Stomach (tissue), 9 donors: ENCODE results near the gene MPST. TPM values are rescaled to one million over a fixed set of nuclear protein-coding genes. Genes with fewer than 3 reads are reported as not detected.

Experiments used
- DNase-seq, 2 donors: peaks; one replicate each; pipeline versions ENCODE4 v3.0.0 to v3.0.0-alpha.2; 2013 to 2019
- H3K27ac ChIP-seq, 5 donors: fragments of 200-600 bp in 4 of 5; sonication (generic) in 4 of 5; one replicate each; pipeline ENCODE4 v1.5.1; 2013 to 2019; ENCODE audit warnings: mild to moderate bottlenecking in 1 of 5, moderate library complexity in 1 of 5
- H3K27me3 ChIP-seq, 3 donors: fragments of 200-600 bp; sonication (generic); one replicate each; pipeline ENCODE4 v1.5.1; 2017 to 2019; ENCODE audit warnings: mixed run types in 1 of 3
- H3K36me3 ChIP-seq, 4 donors: fragments of 200-600 bp; sonication (generic); 1 replicate in 3 of 4; 2 replicates in 1 of 4; pipeline ENCODE4 v1.5.1; 2016 to 2019
- H3K4me1 ChIP-seq, 4 donors: fragments of 200-600 bp; sonication (generic); one replicate each; pipeline ENCODE4 v1.5.1; 2016 to 2019
- H3K4me3 ChIP-seq, 4 donors: fragments of 200-600 bp; sonication (generic) in 3 of 4; one replicate each; pipeline ENCODE4 v1.5.1; 2016 to 2019; ENCODE audit warnings: mild to moderate bottlenecking in 1 of 4
- H3K9me3 ChIP-seq, 4 donors: fragments of 200-600 bp; sonication (generic); one replicate each; pipeline ENCODE4 v1.5.1; 2016 to 2019
- CTCF ChIP-seq, 7 experiments: fragments of 450-650 bp in 4 of 7; fragments of 200-600 bp in 3 of 7; sonication (generic) in 3 of 7; IDR thresholded peaks; one replicate each; pipeline ENCODE4 v1.5.1; 2016 to 2019; ENCODE audit warnings: antibody characterized with exemption in 7 of 7, control low read depth in 2 of 7, mild to moderate bottlenecking in 1 of 7
- EP300 ChIP-seq: sonication (generic); formaldehyde crosslinking; IDR thresholded peaks from one replicate; pipeline ENCODE4 v1.6.1; 2017; ENCODE audit warnings: antibody characterized with exemption
- POLR2A ChIP-seq, 4 donors: fragments of 450-650 bp; IDR thresholded peaks; one replicate each; pipeline ENCODE4 v1.6.1; 2016; ENCODE audit warnings: antibody characterized with exemption in 4 of 4, control low read depth in 2 of 4, mild to moderate bottlenecking in 1 of 4, moderate library complexity in 1 of 4
- POLR2AphosphoS5 ChIP-seq, 3 donors: sonication (generic); formaldehyde crosslinking; IDR thresholded peaks; one replicate each; pipeline ENCODE4 v1.6.1; 2016; ENCODE audit warnings: antibody characterized with exemption in 3 of 3
- WGBS, 5 donors: extraction: QIAGEN DNeasy Blood & Tissue Kit in 3 of 5; methylation state at CpG; one replicate each; pipeline versions ENCODE4 v1.1.5 to v1.1.7; 2013 to 2018; 5-methylcytosine and 5-hydroxymethylcytosine counted together
- intact Hi-C: fragments of 100-400 bp; cut with DNase I; formaldehyde crosslinking; loops from one replicate; pipeline ENCODE4 v1.15.1; 2023; ENCODE audit warnings: low total_unique reads
- polyA plus RNA-seq, 3 donors: library from polyadenylated mRNA; stranded (reverse); fragments of 200-250 nt; gene quantifications; one replicate each; pipeline ENCODE4 v1.2.3, GENCODE V29; 2013
- total RNA-seq, 5 donors: library from RNA; depleted of rRNA; stranded (reverse); fragments of >200 nt; gene quantifications; one replicate each; pipeline versions ENCODE4 v1.1.0 to v1.2.3, GENCODE V29; 2014 to 2016
- donor health status: healthy with polysubstance abuse.
- donor health status: Bipolar disorder and iron deficiency.
- donor health status: healthy.

Gene MPST
- total and polyA plus RNA-seq, 8 donors: 48.3 to 1,943 (median 154) TPM

GRCh38 chr22:37012262-37012904, 7.2 kb upstream of the MPST start:
- H3K27ac ChIP-seq: peak overlapping the region in 4 of 5 donors; percentile 39 to 97 (median 71)

GRCh38 chr22:37012956-37013355, 6.6 kb upstream of the MPST start:
- Histone ChIP-seq H3K4me1 (peaks cover 38 to 82% (median 63%) of the 10 kb centered on the region in 4 donors), H3K27me3 (no peaks in the 10 kb centered on the region), H3K27ac (peak overlapping the region in 4 of 5 donors; percentile 39 to 97 (median 71)), H3K4me3 (no peak overlapping the region), H3K36me3 (peaks cover 0 to 10% (median 4%) of the 10 kb centered on the region in 4 donors), H3K9me3 (no peaks in the 10 kb centered on the region)
- DNase-seq: no peak
- intact Hi-C loops: no loop called here
- WGBS, 5 donors: 66 to 78% (median 75%) methylated on average over 10 of the region's 10 CpGs
- TF ChIP-seq POLR2AphosphoS5 (IDR thresholded peaks at IDR 0.05): no peak
- no peak for TF ChIP-seq CTCF (IDR thresholded peaks at IDR 0.05)
- no peak for TF ChIP-seq POLR2A (IDR thresholded peaks at IDR 0.05)
- no peak for TF ChIP-seq EP300

More at GRCh38 chr22:37012262-37012904, 7.2 kb upstream of the MPST start:
- intact Hi-C loops: no loop called here
- peak; percentile 49 to 77 for DNase-seq
- Histone ChIP-seq H3K9me3 (no peaks in the 10 kb centered on the region), H3K36me3 (peaks cover 0 to 10% (median 0%) of the 10 kb centered on the region in 4 donors), H3K4me1 (peaks cover 32 to 78% (median 57%) of the 10 kb centered on the region in 4 donors), H3K27me3 (no peaks in the 10 kb centered on the region), H3K4me3 (no peak overlapping the region)
- 64 to 69% (median 68%) methylated on average over 8 to 9 of the region's 9 CpGs for WGBS, 5 donors
- TF ChIP-seq POLR2AphosphoS5 (IDR thresholded peaks at IDR 0.05) (peak in 2 of 3 donors; percentile 50 to 55), POLR2A (IDR thresholded peaks at IDR 0.05) (no peak), CTCF (IDR thresholded peaks at IDR 0.05) (no peak)

GRCh38 chr22:37014415-37014806, 5.1 kb upstream of the MPST start:
- peak overlapping the region; percentile 50 to 97 (median 67) for H3K27ac ChIP-seq
- peak overlapping the region in 1 of 4 donors; percentile 6 for H3K4me3 ChIP-seq
- H3K27me3 ChIP-seq: no peaks in the 10 kb centered on the region
- no peak for DNase-seq
- H3K4me1 ChIP-seq: peaks cover 45 to 82% (median 72%) of the 10 kb centered on the region in 4 donors
- TF ChIP-seq CTCF (IDR thresholded peaks at IDR 0.05): no peak
- TF ChIP-seq POLR2AphosphoS5 (IDR thresholded peaks at IDR 0.05): no peak
- TF ChIP-seq EP300: no peak
- no peak for TF ChIP-seq POLR2A (IDR thresholded peaks at IDR 0.05)
- peaks cover 0 to 10% (median 4%) of the 10 kb centered on the region in 4 donors for H3K36me3 ChIP-seq
- intact Hi-C loops: no loop called here
- no peaks in the 10 kb centered on the region for H3K9me3 ChIP-seq
- 73 to 87% (median 79%) methylated on average over 4 of the region's 4 CpGs for WGBS, 5 donors

- peak; percentile 52 to 71 for DNase-seq
- Histone ChIP-seq H3K27ac (peak overlapping the region; percentile 50 to 97 (median 67)), H3K4me1 (peaks cover 45 to 82% (median 72%) of the 10 kb centered on the region in 4 donors), H3K4me3 (peak overlapping the region in 1 of 4 donors; percentile 6), H3K9me3 (no peaks in the 10 kb centered on the region), H3K27me3 (no peaks in the 10 kb centered on the region), H3K36me3 (peaks cover 0 to 10% (median 4%) of the 10 kb centered on the region in 4 donors)
- no peak for TF ChIP-seq POLR2AphosphoS5 (IDR thresholded peaks at IDR 0.05)
- TF ChIP-seq EP300: no peak
- no peak for TF ChIP-seq POLR2A (IDR thresholded peaks at IDR 0.05)
- TF ChIP-seq CTCF (IDR thresholded peaks at IDR 0.05): no peak
- intact Hi-C loops: no loop called here
- WGBS, 5 donors: 43 to 65% (median 48%) methylated on average over 12 of the region's 12 CpGs
These were observed 4.5 kb upstream of the MPST start for GRCh38 chr22:37014835-37015586.
